Transverse colon (tissue), 4 donors: Measurements from ENCODE around the gene UBE2E2.

Experiments used
- CTCF ChIP-seq, 5 experiments: fragments of 200-600 bp in 3 of 5; fragments of 450-650 bp in 2 of 5; sonication (generic) in 3 of 5; IDR thresholded peaks; 1 replicate in 2 of 5; 2 replicates in 3 of 5; pipeline ENCODE4 v1.5.1; 2016 to 2017; ENCODE audit warnings: antibody characterized with exemption in 5 of 5, inconsistent platforms in 3 of 5, mild to moderate bottlenecking in 2 of 5, moderate library complexity in 1 of 5
- EP300 ChIP-seq: sonication (generic); formaldehyde crosslinking; IDR thresholded peaks from one replicate; pipeline ENCODE4 v1.6.1; 2017; ENCODE audit warnings: antibody characterized with exemption, low read depth
- POLR2A ChIP-seq: fragments of 450-650 bp; IDR thresholded peaks from one replicate; pipeline ENCODE4 v1.6.1; 2016; ENCODE audit warnings: antibody characterized with exemption, mild to moderate bottlenecking, moderate library complexity
- POLR2AphosphoS5 ChIP-seq, 3 donors: sonication (generic); formaldehyde crosslinking; IDR thresholded peaks; one replicate each; pipeline ENCODE4 v1.6.1; 2016; ENCODE audit warnings: antibody characterized with exemption in 3 of 3

- TF ChIP-seq CTCF (IDR thresholded peaks at IDR 0.05): no peak
- no peak for TF ChIP-seq EP300
- no peak for TF ChIP-seq POLR2AphosphoS5 (IDR thresholded peaks at IDR 0.05)
- TF ChIP-seq POLR2A: no peak
Observed at GRCh38 chr3:23387286-23387918, 184.3 kb downstream of the UBE2E2 start.
